Ammon's horn (tissue), 1 donor: ENCODE data around the gene PTP4A1.
"Not testable (repeated sequence)": the region's sequence is repeated elsewhere in the genome, so short reads cannot be mapped to it uniquely, and the experiment has no call there.

Experiments used
- DNase-seq: peaks from one replicate; pipeline ENCODE4 v3.0.0-alpha.2; 2016; ENCODE audit warnings: low spot score

The PTP4A1 gene

DNA sequence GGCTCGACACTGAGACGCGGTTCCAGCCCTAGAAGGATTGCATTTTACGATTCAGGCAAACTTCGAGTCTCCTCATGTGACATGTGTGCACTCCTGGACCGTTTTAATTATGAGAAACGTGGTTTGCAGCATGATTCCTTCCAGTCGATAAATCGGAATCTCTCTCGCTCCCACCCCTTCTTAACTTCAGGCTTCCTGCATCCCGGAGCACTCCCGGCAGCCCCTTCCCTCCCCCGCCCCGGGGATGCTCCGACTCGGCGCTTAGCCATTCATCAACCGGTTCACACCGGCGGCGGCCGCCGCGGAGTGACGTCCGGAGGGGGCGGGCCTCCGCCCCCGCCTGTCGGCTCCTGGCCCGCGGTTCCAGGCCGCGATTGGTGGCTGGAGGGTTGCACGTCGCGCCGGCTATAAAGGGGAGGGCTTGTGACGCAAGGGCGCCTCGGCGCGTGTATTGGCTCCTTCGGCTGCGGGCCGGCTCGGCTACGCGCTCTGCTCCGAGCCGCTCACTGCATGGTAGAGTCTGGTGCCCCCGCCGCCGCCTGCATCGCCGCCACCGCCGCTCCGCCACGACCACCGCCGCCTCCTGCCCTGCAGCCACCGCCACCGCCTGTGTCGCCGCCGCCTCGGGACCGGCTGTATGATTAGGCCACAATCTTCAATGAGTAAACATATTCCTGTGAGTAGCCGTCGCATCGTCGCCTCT is at the start of gene PTP4A1, which contains the start of gene LOC128125822:
Gene PTP4A1, plus strand, starts transcription at position 437 of the 703 bp plus-strand sequence. CDS start 4,401 bp downstream, outside the sequence.
Gene LOC128125822, plus strand, starts transcription at position 437 of the 703 bp plus-strand sequence.
- peak; percentile 99 for DNase-seq

DNA sequence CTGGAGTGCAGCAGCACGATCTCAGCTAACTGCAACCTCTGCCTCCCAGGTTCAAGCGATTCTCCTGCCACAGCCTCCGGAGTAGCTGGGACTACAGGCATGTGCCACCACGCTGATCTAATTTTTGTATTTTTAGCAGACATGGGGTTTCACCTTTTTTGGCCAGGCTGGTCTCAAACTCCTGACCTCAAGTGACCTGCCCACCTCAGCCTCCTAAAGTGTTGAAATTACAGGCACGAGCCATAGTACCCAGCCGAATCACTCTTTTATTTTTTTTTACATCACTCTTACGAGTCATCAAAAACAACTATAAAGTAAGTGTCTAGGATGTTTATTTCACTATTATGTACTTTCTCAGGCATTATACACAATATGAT is 49.4 kb upstream of the PTP4A1 start:
- DNase-seq, result not testable (repeated sequence)

GRCh38 chr6:63523630-63524029 is 48.6 kb upstream of the PTP4A1 start:
- no peak for DNase-seq

GRCh38 chr6:63525186-63525878 is 46.9 kb upstream of the PTP4A1 start:
- DNase-seq, result no peak

GRCh38 chr6:63526931-63527330 is 45.3 kb upstream of the PTP4A1 start:
- no peak for DNase-seq

DNA sequence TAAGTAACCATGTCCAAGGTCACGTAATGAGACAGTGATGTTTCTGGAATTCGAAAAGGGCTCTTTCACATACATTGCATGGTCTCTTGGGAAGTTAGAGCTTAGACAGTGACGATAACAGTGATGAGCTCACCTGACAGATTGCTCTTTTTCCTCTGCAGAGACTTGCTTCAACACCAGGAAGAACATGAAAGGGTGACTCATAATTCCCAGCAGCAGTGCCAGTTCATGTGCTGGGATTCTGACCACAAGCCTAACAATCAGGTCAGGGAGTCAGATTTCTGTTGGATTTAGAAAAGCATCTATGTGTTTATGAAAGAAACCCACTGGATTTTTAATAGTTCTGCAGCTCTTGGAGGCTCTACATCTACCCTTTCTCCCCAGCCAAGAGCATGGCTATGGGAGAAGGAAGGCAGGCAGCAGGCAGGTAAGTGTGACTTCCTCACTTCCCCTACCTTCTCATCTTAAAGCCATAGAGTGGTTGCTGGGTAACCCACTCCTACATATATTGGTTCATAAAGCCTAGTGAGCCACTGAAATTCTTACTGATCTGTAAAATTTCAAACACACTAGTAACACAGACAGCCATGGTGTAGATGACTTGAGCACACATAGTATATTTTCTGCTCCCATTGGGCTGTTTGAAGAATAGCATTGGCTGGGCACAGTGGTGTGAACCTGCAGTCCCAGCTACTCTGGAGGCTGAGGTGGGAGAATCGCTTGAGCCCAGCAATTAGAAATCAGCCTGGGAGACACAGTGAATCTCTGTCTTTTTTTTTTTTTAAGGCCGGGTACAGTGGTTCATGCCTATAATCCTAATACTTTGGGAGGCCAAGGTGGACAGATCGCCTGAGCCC is 44.4 kb upstream of the PTP4A1 start:
- no peak for DNase-seq

- DNase-seq, result no peak
These were observed 42.8 kb upstream of the PTP4A1 start for GRCh38 chr6:63529498-63529897.

DNA sequence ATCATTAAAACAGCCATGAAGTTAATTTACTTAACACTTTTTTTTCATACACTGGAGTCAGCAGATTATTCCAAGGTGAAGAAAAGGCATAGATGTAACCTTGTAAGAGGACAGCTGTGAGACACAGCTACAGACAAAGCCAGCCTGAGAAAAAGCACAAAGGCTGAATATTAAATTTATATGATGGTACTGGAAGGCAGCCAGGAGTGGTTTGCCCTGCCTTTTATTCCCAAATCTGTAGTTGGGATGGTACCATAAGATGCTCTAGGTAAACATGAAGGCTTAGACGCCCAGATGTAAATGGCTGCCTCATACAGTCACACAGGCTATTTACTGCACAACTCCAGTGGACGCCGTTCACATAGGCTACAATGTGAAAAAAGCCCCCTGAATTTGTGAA is 42.1 kb upstream of the PTP4A1 start:
- no peak for DNase-seq

- no peak for DNase-seq
These were observed 41.3 kb upstream of the PTP4A1 start for GRCh38 chr6:63530991-63531390.

DNA sequence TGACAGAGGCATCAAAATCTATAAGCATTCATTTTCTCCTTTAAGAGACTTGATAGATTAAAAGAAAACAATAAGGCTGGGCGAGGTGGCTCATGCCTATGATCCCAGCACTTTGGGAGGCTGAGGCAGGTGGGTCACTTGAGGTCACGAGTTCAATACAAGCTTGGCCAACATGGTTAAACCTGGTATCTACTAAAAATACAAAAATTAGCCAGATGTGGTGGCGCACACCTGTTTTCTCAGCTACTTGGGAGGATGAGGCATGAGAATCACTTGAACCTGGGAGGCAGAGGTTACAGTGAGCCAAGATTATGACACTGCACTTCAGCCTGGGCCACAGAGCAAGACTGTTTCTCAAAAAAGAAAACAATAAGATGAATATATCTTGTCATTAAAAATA is 39.3 kb upstream of the PTP4A1 start:
- DNase-seq, result no peak

DNA sequence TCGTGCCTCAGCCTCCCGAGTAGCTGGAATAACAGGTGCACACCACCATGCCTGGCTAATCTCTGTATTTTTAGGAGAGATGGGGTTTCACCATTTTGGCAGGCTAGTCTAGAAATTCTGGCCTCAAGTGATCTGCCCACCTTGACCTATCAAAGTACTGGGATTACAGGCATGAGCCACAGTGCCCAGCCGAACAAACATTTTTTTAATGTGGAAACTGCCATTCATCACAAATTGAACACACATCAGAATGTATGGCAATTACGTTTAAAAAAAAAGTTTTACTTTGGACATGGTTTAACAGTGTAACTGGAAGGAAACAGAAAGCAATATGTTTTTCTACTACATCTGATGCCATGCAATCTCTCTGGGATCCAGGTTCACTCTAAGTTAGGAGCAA is 38.3 kb upstream of the PTP4A1 start:
- no peak for DNase-seq

GRCh38 chr6:63537201-63537958 is 34.9 kb upstream of the PTP4A1 start:
- DNase-seq, result no peak

DNA sequence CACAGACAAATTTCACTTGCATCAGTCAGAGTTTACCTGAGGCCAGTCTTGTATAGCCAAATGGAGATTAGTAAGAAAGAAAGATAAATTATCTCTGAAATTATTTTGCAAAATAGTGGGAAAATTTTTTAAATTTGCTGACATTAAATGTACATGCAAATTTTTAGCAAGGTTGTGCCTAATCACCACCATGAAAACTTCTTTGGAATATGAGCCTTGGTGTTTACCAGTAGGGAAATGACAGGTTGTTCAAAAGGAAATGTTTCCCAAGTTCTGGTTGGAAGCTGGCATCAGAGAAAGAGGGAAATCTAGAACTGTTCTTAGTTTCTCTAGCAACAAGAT is 34.4 kb upstream of the PTP4A1 start:
- DNase-seq, result no peak

GRCh38 chr6:63538550-63538949 is 33.7 kb upstream of the PTP4A1 start:
- DNase-seq, result no peak

- no peak for DNase-seq
These were observed 29.3 kb upstream of the PTP4A1 start for GRCh38 chr6:63543001-63543400.

GRCh38 chr6:63543982-63544381 is 28.3 kb upstream of the PTP4A1 start:
- no peak for DNase-seq

GRCh38 chr6:63546236-63546635 is 26.0 kb upstream of the PTP4A1 start:
- DNase-seq, result no peak

GRCh38 chr6:63546697-63547096 is 25.6 kb upstream of the PTP4A1 start:
- DNase-seq, result no peak

DNA sequence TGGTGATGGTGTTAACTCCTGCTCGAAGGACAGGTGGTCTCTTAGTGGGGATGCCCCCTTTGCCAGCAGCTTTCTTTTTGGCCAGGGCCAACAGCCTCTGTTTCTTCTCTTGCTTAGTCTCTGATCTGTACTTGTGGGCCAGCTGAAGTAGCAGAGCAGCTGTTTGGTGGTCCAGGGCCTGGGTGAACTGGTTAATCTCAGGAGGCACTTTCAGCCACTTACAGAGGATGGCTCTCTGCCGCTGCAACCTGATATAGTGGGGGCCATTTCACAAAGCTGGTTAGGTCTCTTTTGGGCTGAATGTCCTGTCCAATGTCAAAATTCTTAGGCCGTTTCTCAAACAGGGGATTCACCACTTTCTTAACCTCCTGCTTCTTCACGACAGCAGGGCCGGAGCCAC is 23.2 kb upstream of the PTP4A1 start:
- no peak for DNase-seq

DNA sequence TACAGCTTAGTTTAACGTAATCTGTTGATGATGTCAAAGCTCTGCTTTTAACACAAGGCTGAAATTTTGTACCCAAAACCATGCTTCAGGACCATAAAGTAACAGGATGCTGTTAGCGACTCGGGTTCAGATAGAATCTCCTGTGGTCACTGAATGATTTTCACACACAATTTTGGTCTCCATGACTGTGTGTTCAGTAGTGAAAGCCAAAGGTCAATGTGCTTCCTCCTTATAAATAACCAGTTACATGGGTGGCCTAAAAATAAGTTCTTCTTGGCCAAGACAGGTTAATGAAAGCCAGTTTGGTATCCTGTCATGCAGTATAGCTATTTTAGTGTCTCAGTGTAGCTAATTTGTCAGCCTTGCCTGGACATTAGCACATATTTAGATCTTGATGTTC is 19.1 kb upstream of the PTP4A1 start:
- DNase-seq, result no peak

DNA sequence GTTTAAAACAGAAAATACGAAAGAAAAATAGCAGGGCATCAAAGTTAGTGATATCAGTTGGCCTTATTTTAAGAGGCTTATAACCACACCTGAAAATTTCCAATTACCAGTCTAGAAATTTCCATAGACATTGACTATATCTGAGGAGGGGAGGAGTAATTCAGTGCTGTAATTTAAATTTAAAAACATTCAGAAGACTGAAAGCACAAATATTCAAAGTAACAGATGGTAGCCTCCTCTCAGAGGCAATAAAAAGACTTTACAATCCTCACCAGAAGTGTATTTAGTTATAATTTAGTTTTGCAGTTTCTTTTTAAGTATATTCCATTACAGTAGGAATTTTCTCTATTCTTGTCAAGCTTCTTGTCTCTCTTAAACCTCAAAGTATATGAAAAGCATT is 18.4 kb upstream of the PTP4A1 start:
- DNase-seq, result no peak

- DNase-seq, result no peak
These were observed 17.5 kb upstream of the PTP4A1 start for GRCh38 chr6:63554782-63555181.
